GM12872 (cell line): Measurements from ENCODE around the gene AGAP1.

ENCODE experiments used
- CTCF ChIP-seq: IDR thresholded peaks from 3 replicates; pipeline ENCODE4 v1.5.1; 2011; ENCODE audit warnings: low read depth, mild to moderate bottlenecking, low read length, moderate library complexity; ENCODE audit not compliant: insufficient read depth

The AGAP1 gene

DNA sequence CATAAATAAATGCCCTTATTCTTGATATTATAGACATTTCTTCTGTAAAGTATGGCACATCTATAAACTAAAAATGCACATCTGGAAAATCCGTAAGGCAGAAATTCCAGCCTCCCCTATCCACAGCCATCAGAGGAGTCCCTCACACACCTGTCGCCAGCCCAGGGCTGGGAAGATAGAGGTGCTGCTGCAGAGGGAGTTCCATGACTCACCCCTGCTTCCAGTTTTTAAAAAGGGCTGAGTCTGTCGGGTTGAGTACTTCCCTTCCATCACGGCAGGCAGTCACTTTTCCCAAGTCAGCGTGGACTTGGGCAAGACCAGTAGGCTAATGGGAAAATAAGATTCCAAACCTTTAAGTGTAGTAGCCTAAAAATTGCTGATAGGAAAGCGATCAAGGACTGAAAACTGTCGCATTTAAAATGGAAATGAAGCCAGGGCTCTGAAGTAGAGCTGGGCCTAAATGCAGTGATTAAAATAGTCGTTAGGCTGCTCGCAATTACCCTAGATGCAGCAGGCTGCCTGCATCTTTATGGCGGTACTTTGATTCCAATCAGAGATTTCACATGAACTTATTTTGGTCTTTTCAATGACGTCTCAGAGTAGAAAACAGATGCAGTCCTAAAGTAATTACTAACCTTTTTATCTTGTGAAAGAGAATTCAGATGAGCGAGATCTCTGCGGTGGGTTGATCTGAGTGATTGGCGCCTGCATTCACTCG, 280.5 kb downstream of the AGAP1 start:
- TF ChIP-seq CTCF, result no peak

DNA sequence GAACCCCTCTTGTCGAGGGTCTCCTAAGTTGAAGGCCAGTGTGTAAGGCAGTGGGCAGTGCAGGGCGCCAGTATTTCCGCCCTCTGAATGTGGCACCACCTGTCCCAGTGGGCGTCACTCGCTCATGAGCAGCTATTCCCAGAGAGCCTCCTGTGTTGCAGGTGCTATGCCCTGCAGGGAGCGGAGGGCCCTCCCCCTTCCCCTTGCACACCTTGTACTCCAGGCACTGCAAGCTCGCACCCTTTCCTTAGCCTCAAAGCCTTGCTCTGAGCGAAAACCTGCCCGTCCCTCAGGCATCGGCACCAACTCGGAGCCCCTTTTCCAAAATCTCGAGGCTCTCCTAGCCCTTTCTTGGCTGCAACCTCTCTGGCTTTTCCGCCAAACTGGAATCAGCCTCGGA, 282.7 kb downstream of the AGAP1 start:
- TF ChIP-seq CTCF, result no peak

- peak; percentile 88 for TF ChIP-seq CTCF
Measured at GRCh38 chr2:235779444-235779896, 285.6 kb downstream of the AGAP1 start.

DNA sequence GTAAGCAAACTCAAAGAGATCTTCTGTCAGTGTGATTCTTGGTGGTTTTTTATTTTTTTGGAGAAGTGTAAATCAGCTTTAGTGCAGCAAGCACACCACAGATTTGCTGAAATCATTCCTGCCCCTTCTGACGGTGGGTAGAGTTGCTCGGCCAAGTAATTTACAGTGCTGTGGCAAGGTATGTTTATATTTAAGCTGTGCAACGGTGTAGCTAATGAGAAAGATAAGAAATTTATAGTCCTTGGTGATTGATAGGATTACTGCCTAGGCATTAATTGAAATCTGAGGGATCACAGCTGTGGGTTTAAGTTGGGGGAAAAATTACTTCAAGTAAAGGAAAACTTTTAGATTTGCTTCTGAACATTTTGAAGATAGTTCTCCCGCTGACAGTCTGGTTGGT, 286.6 kb downstream of the AGAP1 start:
- no peak for TF ChIP-seq CTCF

GRCh38 chr2:235781775-235782174, 287.9 kb downstream of the AGAP1 start:
- TF ChIP-seq CTCF, result no peak

- no peak for TF ChIP-seq CTCF
Measured at GRCh38 chr2:235784788-235785187, 290.9 kb downstream of the AGAP1 start.

- no peak for TF ChIP-seq CTCF
Measured at GRCh38 chr2:235789552-235789951, 295.7 kb downstream of the AGAP1 start.
